ENCODE results near the gene NUDT16L1. TPM values are rescaled to one million over a fixed set of nuclear protein-coding genes. Genes with fewer than 3 reads are reported as not detected.

NUDT16L1 gene
- total and polyA plus RNA-seq, 2 of the 4 experiments (the other 2 are of a cell fraction) = 22.9 to 44.3 TPM

DNA sequence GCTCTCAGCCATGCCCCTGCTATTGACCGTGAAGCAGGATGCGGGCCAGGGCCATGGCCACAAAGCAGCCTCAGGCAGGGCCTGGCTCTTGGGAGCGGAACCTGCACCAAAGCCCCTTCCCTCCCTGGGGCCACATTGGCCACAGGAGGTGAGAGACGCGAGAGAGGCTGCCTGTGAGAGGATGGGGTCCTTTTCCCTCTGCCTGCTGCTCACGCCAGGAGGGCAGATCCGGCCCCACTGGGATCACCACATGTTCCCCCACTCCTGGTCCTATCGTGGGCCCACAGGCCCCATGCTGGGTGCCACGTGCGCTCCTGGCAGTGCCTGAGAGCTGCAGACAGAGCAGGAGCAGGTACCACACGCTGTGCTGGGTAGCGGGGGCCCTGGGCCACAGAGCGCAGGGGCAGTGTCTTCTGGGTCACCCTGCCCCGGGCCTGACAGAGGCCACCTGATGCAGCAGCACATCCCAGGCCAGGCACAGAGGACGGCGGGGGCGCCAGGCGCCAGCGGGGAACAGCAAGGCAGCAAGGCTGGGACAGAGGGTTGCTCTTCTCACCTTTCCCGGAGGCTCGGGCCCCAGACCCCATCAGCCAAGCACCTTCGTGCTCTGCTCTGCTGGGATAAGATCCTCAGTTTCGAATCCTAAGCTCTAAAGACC is 9.2 kb upstream of the NUDT16L1 start:
- no peak for TF ChIP-seq BHLHE40 (IDR thresholded peaks at IDR 0.05; ENCODE audit: low read depth, low read length)
- TF ChIP-seq MAZ (IDR thresholded peaks at IDR 0.05; ENCODE audit: borderline replicate concordance, low read depth, low read length) = no peak
- Histone ChIP-seq H3K79me1 (ENCODE audit: low read depth in 1 of 2, low read length in 2 of 2) (peaks cover 0 to 9% of the 10 kb centered on the region in 2 experiments; a peak in 1 of 4 replicates), H2BK120ac (ENCODE audit: low read depth, low read length) (no peak overlapping the region), H4K5ac (ENCODE audit: low read depth, low read length) (no peak overlapping the region), H3K23ac (ENCODE audit: low read depth, low read length) (no peak overlapping the region), H4K8ac (ENCODE audit: low read depth in 2 of 2, low read length in 2 of 2) (no peak overlapping the region), H4K91ac (ENCODE audit: insufficient read depth, low read depth, low read length) (no peak overlapping the region), H3K9me3 (ENCODE audit: control insufficient read depth, insufficient read depth, low read length) (no peaks in the 10 kb centered on the region), H2AK9ac (replicated peaks; ENCODE audit: low read depth, low read length, poor library complexity) (no peak overlapping the region), H3K4ac (ENCODE audit: low read depth, low read length) (no peak overlapping the region), H3K56ac (ENCODE audit: extremely low read depth, insufficient read depth, low read length) (no peak overlapping the region), H2AK5ac (ENCODE audit: low read depth, low read length) (no peak overlapping the region), H3K27ac (ENCODE audit: insufficient read depth, low read length) (no peak overlapping the region), H3K36me3 (ENCODE audit: control insufficient read depth, insufficient read depth, low read length) (peaks cover 67% of the 10 kb centered on the region), H2AFZ (replicated peaks; ENCODE audit: low read length, poor library complexity) (peak overlapping the region; percentile 11), H2BK5ac (ENCODE audit: low read depth, low read length, poor library complexity, severe bottlenecking) (no peak overlapping the region), H3K4me1 (ENCODE audit: control insufficient read depth, insufficient read depth, low read length) (peaks cover 2% of the 10 kb centered on the region; the same call in 1 of the 2 replicates), H3K9me1 (ENCODE audit: insufficient read depth, low read length) (no peaks in the 10 kb centered on the region), H3K9ac (ENCODE audit: low read depth, low read length) (no peak overlapping the region), H3K18ac (ENCODE audit: low read depth, low read length) (no peak overlapping the region), H2BK20ac (ENCODE audit: low read depth, low read length) (no peak overlapping the region), H3K14ac (replicated peaks; ENCODE audit: low read depth, low read length) (no peak overlapping the region), H3K4me3 (ENCODE audit: insufficient read depth, low read depth, low read length) (no peak overlapping the region), H2BK15ac (ENCODE audit: low read depth, low read length) (no peak overlapping the region), H3K27me3 (ENCODE audit: control insufficient read depth, insufficient read depth, low read length) (no peaks in the 10 kb centered on the region), H4K20me1 (ENCODE audit: insufficient read depth, low read length) (no peaks in the 10 kb centered on the region; the same call in 1 of the 2 replicates), H3K4me2 (ENCODE audit: low read depth, low read length) (no peak overlapping the region)
- intact Hi-C loops (cut with micrococcal nuclease) (no loop called here), dilution Hi-C loops (cut with HindIII; ENCODE audit: low sequenced_read_pairs, unreplicated experiment) (no loop called here), in situ Hi-C loops (cut with MboI; ENCODE audit: low sequenced_read_pairs) (no loop called here)
- WGBS, 2 experiments (ENCODE audit: extremely low coverage in 2 of 2, insufficient read length in 1 of 2) = 92% methylated on average over 12 of the region's 23 CpGs; no CpG with 5 or more reads in 1 of the 2 experiments
- ChIA-PET POLR2A (ENCODE audit: unreplicated experiment) (no interaction called here), CTCF (interaction anchor here (0.6 kb wide), 1 partner anchor 184 kb away, joined by 4 read pairs; no protein-coding TSS in a partner anchor)
- BruUV-seq (replicated peaks) = no TSS peak
- DNase-seq (no peak), ATAC-seq (ENCODE audit: low read depth) (no peak)
